GM12874 (cell line): ENCODE measurements around the gene SLC8A3.
A peak's percentile ranks its signal among the peaks of the same experiment; 100 is the strongest.

ENCODE experiments used
- TF ChIP-seq, protein P1 (sequence below): IDR thresholded peaks from 2 replicates; pipeline ENCODE4 v1.5.1; 2011; ENCODE audit warnings: low read depth, mild to moderate bottlenecking, control low read depth, low read length, moderate library complexity; ENCODE audit not compliant: insufficient read depth

The SLC8A3 gene

DNA sequence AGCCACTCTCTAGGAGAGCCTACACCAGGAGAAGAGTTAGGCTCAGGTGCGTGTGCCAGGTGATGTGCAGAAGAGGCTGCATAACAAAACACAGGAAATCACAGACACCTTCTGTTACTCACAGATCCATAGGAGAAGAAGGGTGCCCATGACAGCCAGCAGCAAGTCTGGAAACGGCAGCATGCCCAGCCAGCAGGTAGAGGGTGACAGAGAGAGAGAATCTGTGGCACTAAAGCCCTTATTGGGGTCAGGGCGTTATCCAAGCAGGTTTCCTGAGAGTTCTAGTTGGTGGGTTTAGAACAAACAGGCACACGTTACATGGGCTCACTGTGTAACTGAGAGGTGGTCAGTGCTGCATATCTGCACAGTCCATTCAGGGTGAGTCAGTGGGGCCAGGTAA lies 14.9 kb upstream of the SLC8A3 start:
- TF ChIP-seq, protein P1, sequence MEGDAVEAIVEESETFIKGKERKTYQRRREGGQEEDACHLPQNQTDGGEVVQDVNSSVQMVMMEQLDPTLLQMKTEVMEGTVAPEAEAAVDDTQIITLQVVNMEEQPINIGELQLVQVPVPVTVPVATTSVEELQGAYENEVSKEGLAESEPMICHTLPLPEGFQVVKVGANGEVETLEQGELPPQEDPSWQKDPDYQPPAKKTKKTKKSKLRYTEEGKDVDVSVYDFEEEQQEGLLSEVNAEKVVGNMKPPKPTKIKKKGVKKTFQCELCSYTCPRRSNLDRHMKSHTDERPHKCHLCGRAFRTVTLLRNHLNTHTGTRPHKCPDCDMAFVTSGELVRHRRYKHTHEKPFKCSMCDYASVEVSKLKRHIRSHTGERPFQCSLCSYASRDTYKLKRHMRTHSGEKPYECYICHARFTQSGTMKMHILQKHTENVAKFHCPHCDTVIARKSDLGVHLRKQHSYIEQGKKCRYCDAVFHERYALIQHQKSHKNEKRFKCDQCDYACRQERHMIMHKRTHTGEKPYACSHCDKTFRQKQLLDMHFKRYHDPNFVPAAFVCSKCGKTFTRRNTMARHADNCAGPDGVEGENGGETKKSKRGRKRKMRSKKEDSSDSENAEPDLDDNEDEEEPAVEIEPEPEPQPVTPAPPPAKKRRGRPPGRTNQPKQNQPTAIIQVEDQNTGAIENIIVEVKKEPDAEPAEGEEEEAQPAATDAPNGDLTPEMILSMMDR: no peak

DNA sequence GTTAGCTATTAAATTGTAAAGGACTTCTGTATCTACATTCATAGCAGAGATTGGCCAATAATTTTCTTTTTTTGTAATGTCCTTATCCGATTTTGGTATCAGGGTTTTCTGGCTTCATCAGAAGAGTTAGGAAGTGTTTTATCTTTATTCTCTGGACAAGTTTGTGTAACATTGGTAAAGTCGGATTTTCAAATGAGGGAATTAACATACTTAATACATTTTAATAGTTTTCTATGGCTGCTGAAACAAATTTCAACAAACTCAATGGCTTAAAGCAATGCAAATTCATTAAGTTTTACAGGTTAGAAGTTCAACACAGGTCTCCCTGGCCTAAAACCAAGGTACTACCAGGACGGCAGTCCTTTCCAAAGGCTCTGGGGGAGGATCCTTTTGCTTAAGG lies 13.2 kb upstream of the SLC8A3 start:
- TF ChIP-seq, protein P1: no peak

DNA sequence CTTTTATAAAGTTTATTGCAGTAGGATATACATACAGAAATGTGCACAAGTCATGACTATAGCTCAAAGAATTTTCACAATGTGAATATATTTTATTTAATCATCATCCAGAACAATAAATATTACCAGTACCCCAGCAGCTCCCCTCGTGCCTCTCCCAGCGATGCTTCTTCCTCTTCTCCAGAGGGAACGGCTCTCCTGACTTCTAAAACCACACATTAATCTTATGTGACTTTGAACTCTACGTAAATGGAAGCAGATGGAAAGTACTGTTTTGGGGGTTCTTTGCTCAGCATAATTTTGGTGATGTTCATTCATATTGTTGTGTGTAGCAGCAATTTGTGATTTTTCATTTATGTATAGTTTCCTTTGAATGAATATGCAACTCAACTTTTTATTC lies 4.6 kb upstream of the SLC8A3 start:
- TF ChIP-seq, protein P1: no peak

DNA sequence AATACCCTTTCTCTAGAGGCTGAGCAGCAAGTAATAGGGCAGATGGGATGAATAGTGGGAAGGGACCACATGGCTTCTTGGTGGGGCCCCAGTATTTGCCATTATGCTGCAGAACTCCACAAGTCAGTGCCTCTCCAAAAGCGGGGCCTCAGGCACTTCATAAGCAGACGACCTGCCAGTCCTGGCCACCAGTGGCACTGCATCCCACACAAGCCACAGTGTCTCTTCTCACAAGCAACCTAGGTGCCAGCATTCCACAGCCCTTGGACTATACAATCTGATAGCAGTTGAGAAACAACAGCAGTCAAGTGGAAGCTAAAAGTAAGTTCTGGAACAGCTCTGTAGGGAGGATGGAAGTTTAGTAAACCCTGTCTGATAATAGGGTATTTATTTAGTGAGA lies 4.2 kb upstream of the SLC8A3 start:
- TF ChIP-seq, protein P1: peak; percentile 8; the same call in 1 of the 2 replicates

DNA sequence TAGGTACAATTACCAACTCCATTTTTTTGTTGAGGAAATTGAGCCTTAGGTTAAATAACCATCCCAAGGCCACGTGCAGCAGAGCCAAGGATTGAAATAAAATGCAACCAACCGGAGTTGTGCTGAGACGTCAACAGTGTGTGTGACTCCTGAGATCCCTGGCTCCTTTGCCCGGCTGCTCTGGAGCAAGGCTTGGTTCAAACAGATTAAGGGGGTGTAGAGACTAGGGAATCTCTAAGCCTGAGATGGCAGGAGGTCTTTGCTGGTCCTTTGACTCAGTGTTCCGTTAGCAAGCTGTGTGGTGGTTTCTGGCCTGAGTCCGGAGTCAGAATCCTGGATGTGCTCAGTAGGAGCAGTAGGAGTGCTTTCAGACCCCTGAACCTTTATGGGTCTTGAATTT lies 1.4 kb upstream of the SLC8A3 start:
- TF ChIP-seq, protein P1: no peak

DNA sequence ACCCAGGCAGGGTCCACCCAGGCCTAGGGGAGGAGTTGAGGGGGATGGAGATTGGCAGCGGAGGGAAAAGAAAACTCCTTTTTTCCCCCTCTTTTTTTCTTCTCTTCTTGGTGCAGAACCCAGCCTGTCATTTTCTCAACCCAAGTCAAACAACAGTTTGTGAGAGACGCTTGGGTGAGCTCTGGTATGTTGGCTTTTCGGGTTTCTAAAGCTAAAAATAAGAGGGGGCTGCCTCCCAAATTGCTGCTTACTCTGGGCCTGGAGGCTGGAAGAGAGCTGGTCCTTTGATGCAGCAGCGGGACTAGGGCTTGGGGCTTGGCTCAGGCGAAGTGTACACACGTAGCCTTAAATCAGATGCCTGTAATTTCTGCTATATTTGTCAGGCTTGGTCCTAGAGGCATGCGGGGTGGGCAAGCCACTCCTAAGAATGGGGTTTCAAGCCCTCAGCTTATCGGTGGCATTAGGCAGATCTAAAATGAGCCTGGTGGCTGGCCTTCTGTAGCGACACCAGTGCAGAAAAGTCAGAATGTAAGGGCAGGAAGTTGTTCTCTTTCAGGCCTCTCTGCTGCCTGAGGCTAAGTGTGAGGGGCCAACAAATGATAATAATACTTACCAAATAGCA lies 816 bp upstream of the SLC8A3 start:
- TF ChIP-seq, protein P1: no peak

DNA sequence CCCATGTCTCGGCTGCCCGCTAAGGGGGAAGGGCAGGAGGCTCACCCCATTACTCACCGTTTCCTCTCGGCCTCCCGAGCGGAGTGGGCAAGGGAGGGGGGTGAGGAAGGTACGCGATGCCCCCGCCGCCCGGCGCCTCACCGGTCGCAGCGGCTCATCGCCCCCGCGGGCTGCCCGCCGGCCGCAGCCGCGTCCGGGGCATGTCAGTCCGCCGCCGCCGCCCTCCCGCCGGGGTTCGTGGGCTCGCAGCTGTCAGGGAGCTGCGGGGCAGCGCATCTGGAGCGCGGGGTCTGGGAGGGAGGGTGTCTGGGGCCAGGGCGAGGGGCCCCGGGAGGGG lies 461 bp downstream of the SLC8A3 start:
- TF ChIP-seq, protein P1: no peak
